Stimulated activated CD4-positive, alpha-beta T cell treated with anti-CD3 and anti-CD28 coated beads, TNF-alpha, amount 100 ng/mL, for 4 hours (primary cell): Measurements from ENCODE around the gene NT5M.
"Not testable (repeated sequence)": the region's sequence is repeated elsewhere in the genome, so short reads cannot be mapped to it uniquely, and the experiment has no call there.

Source experiments
- DNase-seq, 3 experiments: peaks; one replicate each; pipeline ENCODE4 v3.0.0-alpha.2; 2020; ENCODE audit warnings: low read depth in 3 of 3

NT5M gene

DNA sequence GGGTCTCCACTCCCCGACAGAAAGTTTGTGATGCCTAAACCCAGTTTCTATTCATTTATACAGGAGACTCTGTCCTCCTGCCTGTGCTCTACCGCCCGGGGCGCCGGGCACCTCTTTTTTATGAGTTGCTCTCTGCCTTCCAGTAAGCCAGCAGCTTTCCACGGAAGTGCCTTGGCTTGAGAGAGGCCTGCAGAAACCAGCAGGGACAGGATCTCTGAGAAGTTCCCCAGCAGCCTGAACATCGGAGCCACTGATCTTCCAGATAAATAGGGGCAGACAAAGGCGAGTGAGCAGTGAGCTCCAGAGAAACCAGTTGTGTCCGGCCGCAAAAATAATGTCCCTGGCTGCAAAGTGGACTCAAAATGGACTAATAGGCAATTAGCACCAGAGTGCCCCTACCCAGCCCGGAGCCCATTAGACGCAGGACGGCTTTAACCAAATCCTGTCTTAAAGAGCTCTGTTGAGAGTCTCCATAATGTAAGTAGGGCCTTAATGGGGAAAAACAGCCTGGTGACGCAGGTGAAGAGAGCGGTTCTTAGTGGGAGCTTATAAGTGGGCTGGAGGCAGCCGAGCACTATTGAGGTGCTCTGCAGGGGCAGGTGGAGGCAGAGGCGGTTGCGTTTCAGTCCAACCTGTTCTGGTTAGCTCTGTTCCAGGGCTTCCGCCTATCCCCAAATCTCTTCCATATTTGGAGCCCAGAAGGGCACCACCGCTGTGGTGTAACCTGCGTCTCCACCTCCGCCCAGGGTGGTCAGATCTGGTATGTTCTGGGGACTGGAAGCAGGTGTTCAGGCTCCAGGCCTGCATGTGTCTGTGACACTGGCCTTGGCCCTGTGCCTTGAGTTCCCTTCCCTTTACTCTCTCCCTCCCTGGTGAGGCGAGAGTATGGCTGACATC is 74.1 kb downstream of the NT5M start:
- no peak for DNase-seq

DNA sequence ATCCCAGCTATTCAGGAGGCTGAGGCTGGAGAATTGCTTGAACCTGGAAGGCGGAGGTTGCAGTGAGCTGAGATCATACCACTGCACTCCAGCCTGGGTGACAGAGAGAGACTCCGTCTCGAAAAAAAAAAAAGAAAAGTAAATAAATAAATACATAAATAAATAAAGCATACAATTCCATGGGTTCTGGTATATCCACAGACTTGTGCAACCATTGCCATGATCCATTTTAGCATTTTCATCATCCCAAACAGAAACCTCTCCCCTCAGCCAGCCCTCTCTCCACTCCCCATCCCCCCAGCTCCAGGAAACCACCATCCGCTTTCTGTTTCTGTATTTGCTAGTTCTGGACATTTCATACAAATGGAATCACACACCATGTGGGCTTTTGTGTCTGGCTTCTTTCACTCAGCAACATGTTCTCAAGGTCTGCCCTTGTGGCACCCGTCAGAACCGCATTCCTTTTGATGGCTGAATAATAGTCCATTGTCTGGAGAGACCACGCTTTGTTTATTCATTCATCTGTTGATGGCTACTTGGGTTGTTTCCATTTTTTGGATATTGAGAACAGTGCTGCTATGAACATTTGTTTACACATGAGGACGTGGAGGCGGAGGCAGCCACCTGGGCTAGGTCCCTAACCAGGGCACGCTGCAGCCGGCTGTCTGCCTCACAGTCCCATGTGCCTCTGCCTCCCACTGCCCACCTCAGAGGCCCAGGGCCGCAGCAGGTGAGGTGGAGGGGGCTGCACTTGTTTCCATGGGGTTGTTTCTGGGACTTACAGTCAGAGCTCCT is 76.2 kb downstream of the NT5M start:
- no peak for DNase-seq

DNA sequence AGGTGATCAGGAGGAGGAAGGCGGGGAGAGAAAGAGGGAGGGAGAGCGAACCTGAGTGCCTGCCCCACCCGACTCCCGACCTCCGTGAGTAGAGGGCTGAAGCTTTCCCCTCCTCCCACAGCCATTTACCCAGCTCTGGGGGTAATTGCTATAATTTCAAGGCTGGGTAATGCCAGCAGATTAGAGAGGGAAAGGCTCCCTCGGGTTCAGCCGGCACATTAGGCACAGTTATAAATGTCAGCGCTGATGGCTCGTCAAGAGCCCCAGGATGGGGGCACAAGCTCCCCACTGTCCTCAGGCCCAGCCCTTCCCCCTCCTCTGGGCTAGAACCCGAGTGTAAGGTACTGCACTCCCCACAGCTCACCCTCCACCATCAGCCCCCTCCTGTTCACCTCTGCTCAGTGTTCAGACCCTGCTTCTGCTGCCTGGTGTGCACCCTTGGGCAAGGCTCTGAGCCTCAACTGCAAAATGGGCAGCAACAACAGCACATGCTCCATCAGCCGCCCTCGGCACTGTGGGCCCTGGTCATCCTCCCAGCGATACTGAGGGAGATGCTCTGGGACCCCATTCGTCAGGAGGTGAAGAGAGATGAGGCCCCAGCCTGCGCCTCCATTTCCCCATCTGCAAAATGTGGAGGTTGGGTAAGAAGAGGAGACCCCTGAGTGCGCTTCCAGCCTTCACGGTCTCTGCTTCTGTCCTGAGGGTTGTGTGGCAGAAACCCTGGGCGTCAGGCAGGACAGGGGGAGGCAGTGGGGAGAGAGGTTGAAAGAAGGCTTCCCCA is 77.2 kb downstream of the NT5M start:
- DNase-seq, result no peak

DNA sequence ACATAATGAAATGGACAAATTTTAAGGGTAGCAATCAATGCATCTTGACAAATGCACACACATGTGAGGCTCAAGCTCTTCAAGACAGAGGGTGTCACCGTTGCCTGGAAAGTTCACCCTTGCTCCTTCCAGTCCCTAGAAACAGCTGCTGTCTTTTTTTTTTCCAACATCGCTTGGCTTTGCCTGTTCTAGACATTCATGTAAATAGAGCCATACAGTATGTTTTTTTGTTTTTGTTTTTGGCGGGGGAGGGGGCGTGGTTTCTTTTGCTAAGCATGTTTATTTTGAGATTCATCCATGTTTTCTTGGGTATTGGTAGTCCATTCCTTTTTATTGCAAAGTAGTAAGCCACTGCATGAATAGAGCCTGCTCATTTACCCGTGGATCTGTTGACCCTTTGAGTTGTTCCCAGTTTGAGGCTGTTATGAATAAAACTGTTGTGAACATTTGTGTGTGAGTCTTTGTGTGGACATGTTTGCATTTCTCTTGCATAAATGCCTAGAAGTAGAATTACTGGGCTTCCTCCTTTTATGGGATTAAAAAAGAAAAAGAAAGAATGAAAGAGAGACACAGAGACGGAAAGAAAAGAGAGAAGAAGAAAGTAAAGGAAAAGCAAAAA is 78.4 kb downstream of the NT5M start:
- no peak for DNase-seq

DNA sequence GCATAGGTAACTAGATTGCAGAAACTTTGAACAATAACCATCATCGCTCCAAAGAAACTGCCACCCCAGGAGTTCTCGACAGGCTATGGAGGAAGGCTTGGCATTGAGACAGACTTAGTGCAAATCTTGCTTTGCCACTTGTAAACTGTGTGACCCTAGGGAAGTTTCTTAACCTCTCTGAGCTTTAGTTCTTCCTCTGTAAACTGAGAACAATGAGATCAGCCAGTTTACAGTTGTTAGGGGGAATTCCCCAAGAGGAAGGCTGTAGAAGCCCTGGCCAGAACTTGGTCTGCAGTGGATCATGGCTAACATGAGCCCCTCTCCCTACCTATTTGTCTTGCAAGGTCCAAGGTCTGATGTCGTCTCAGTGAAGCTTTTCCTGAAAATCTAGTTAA is 78.9 kb downstream of the NT5M start:
- DNase-seq, result no peak

DNA sequence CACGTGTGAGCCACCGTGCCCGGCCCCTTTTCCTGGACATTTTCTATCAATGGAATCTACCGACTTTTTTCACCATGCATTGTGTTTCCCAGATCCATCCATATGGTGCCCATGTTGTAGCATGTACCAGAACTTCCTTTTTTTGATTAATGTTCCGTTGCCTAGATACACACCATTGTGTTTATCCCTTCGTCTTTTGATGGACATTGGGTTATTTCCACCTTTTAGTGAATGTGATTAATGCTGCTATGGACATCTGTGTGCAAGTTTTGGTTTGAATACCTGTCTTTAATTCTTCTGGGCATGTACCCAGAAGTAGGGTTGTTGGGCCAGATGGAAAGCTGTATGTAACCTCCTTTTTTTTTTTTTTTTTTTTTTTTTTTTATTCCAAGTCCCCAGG is 79.8 kb downstream of the NT5M start:
- no peak for DNase-seq

DNA sequence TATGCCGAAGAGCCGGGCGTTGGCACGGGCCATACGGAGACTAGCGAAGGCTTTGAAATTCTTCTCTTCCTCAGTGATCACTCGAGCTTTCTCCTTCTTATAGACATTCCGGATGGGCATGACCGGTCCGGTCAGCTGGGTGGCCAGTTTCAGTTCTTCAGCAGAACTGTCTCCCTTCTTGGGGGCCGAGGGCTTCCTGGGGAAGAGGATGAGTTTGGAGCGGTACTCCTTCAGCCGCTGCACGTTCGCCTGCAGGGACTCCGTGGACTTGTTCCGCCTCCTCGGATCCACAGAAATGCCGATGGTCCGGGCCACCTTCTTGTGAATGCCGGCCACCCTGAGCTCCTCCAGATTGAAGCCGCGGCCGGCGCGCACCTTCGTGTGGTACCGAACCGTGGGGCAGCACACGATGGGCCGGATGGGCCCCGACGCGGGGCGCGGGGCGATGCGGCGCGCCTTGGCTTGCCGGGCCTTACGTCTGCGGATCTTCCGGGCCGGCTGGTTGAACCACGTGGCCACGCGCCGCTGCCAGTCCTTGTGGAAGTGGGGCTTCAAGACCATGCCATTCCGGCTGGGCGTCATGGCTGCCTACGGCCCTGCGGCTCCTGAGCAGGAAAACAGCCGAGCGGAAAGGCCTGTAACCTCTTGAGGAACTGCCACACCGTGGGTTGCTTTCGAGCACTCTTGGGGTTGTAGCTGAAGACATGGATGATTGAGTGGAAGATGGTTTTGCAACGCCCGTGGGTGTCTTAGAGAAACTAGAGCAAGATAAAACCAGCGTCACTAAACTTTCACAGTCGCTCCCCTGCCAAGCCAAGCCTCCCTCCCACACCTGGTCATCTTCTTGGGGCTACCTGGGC is 80.5 kb downstream of the NT5M start:
- DNase-seq, result not testable (repeated sequence)

DNA sequence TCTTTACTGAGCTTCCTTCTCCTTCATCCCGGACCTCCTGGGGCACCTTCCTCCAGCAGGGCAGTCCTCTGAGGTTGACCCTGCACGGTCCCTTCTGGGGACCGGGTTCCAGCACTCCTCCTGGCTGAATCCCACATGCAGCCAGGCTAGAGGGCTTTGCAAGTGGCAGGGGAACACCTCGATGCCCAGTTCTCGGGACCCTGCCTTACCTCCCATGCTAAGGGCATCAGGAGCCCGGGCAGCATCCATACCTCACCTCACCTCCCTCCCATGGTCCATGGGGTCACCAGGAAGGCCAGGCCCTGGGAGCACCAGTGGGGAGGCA is 81.1 kb downstream of the NT5M start:
- DNase-seq, result no peak

DNA sequence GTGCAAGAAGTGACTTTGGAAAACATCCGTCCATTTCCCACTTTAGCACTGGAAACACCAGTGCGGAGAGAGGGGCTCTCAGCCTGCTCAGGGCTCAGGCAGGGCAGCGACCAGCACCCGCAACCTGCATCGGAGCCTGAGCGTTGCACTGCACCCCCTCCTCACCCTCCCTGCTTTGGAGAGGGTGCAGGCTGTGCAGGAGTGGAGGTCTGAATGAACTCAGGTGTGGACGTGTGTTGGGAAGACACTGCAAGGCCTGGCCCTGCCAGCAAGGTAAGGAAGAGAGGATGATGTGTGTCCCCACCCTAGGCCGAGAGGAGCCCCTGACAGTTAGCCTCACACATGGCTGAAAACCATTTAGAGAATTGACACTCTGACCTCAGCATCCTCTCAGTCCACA is 81.8 kb downstream of the NT5M start:
- no peak for DNase-seq

DNA sequence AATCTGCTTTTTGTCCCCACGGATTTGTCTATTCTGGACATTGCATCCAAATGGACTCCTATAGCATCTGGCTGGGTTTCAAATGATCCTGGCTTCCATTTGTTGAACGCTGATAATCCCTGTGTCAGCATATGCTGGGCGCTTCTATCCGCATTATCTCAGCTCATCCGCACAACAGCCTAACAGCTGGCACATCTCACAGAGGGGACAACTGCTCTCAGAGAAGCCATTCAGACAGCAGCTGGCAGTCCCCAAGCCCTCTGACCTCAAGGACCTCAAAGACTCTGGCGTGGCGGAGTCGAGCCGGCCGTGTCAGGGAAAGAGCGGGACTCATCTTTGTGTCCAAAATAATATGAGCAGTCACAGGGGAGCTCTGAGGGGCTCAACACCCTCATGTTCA is 82.3 kb downstream of the NT5M start:
- DNase-seq, result no peak

DNA sequence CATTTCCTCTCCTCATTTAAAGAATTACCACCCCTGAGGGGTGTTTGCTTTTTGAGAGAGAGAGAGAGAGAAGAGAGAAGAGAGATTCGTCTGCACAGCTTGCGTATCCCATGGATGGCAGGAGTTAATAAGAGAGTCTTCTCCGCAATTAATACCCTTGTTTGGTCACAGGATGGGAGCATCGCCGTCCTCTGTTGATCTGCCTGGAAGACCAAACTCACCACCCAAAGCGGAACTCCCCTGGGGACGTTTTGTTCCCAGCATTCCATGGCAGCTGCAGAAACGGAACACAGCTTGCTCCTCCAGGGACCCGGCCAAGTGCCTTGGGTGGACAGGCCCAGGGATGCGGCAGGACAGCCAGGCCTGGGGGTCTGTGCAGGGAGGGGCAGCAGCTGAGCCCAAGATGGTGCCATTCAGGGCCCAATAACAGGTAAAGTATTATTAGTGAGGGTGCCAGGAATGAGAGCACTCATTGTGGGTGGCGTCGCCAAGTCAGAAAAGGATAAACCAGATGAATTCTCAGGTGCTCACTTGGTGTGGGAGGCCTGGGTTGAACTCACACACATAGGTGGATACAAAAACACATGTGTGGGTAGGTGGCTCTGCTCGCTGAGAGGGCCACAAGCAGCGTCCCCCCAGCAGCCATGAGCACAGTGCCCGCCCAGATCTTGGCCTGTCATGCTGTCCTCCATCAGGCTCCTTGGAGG is 83.1 kb downstream of the NT5M start:
- no peak for DNase-seq

DNA sequence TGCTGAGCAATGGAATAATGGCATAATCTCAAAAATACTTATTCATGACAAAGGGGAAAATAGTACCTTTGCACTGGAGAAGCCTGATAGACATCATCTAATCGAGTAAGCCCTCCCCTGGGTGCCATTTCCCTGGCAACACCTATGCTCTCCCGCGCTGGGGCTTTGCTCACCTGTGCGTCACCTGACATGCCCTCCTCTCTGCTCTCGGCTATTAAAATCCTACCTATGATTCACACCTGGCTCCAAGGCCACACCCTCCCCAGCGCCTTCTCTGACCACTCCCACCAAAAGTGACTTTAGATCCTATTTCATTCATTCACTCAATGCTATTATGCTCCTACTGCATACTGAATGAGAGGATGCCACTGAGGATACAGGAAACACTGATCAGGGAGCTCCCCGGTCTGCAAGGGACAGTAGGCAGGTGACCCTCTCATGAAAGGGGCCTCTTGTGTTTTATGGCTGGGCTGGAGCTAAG is 83.9 kb downstream of the NT5M start:
- no peak for DNase-seq

DNA sequence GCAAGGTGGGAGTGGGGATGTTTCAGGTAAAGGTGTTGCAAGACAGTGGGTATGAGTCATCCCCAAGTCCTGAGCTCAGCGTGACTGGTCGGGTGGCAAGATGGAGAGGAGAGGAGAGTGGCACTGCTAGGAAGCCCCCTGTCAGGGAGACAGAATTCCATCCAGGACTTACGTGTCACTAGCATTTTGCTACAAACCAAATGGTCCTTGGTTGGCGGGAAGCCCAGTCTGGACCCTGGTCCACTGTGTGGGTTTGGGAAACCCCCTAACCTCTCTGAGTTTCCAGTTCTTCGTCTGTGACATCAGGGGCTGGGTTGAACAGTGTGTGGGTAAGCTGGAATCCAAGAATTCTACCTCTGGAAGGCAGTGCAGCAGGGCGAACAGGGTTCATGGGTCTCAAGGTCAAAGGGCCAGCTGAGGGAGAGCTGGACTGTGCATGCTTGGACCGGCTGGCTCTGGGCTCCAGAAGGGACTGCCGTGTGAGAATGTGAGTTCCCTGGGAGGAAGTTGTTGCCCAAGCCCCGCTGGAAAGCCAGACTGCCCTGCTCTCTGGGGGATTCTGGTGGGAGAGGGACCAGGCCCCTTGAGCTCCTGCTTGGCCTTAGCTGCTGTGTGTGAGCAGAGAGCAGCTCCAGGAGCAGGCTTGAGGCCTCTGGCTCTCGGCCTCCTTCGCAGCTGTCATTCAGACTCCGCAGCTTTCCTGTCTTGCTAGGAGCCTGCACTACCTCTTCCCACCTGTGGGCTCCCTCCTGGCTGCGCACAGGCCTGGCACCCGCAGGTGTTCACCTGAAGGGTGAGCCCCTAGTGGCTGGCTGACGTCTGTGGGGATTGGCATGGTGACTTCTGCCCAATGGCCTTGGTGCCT is 84.6 kb downstream of the NT5M start:
- DNase-seq, result no peak

DNA sequence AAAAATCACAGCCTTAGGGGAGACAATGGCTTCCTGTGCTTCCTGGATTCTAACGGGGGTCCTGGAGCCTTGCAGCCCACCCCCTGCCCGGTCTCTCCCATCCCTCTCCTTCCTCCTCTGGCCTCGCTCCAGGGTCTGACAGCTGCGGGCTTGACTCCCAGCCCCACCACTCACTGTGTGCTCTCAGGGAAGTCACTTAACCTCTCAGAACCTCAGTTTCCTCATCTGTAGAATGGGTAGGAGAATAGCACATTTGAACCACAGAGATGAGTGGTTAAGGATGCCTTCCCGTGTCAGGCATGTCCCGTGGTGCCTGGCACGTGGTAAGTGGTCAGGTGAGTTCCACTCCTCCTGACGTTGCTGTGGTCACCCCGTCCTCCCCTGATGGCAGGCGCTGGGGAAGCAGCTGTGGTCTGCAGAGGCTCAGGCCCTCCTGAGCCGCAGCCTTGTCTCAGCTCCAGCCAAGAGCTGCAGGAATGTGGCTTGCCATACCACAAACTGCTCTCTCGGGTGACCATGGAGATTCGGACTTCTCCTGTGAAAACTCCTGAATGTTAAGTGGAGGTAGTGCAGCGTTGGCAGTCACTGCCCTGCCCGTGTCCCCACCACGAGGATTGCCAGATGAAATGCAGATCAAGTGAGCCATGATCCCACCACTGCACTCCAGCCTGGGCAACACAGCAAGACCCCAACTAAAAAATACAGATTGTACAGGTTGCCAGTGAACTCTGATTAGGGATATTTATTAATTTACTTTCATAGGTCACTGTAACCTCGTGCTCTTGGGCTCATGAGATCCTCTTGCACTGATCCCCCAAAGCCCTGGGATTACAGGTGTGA is 85.7 kb downstream of the NT5M start:
- DNase-seq, result no peak

DNA sequence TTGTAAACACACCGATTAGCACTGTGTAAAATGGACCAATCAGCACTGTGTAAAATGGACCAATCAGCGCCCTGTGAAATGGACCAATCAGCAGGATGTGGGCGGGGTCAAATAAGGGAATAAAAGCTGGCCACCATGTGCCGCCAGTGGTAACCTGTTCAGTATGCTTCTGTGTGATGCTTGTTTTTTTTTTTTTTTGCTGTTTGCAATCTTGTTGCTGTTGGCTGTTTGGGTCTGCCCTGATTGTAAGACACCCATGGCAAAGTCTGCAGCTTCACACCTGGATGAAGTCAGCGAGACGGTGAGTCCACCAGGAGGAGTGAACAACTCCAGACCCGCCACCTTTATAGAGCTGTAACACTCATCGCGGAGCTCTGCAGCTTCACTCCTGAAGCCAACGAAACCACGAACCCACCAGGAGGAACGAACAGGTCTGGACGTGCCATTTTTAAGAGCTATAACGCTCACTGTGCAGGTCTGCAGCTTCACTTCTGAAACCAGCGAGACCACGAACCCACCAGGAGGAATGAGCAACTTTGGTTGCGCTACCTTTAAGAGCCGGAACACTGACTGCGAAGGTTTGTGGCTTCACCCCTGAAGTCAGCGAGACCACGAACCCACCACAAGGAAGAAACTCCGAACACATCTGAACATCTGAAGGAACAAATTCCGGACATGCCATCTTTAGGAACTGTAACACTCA is 88.6 kb downstream of the NT5M start:
- DNase-seq, result peak in 2 of 3 experiments; percentile 41 to 49

DNA sequence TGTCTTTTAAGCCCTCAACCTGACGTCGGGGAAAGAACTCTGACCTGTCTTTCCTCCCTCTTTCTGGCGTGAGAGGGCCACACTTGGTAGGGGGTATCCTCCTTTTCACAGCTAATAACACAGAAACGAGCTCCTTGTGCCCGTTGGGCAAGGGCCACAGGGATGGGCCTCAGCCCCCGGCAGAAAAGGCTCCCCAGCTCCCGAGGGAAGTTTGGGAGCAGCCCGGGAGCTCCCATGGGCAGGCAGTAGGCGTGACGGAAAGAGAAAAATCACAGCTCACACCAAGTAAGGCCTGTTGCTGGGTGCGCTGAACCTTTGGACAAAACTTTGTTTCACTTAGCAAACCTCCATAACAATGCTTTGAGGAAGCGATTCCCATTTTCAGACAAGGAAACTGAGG is 90.8 kb downstream of the NT5M start:
- DNase-seq, result no peak

DNA sequence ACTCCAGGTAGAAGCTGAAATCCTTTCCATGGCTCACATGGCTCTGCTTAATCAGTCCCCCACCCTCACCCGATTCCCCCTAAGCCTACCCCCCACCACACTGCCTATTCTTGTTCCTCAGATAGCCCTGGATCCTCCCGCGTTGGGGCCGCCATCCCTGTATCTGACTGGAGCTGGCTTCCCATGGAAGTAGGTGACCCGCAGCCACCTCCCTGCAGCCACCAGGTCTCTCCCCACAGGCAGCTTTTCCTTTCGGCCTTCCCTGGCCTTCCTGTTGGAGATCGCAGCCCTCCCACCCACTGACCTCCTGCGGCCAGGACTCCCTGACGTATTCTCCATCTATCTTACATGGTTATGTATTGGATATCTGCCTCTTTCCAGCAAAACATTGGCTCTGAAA is 91.3 kb downstream of the NT5M start:
- no peak for DNase-seq
